ENCODE results near the gene NPC1.

The NPC1 gene

GRCh38 chr18:23572570-23572969, 13.7 kb downstream of the NPC1 start:
- no peaks in the 10 kb centered on the region for H3K27me3 ChIP-seq (ENCODE audit: control insufficient read depth in 1 of 2, insufficient read depth in 1 of 2, low read length in 2 of 2)
- H2BK15ac ChIP-seq (ENCODE audit: low read depth, poor library complexity, severe bottlenecking): no peak overlapping the region
- no peak for DNase-seq
- no peak overlapping the region for H4K91ac ChIP-seq (ENCODE audit: low read length)
- H2AFZ ChIP-seq (ENCODE audit: low read depth, low read length): no peak overlapping the region
- WGBS: 94% methylated on average over 4 of the region's 5 CpGs
- no peak overlapping the region for H2BK120ac ChIP-seq (ENCODE audit: low read depth, low read length)
- no peak overlapping the region for H3K23ac ChIP-seq (ENCODE audit: low read length in 2 of 2)
- no peaks in the 10 kb centered on the region for H3K9me3 ChIP-seq (ENCODE audit: control insufficient read depth, low read length)
- H2AK5ac ChIP-seq (ENCODE audit: low read length, severe bottlenecking): no peak overlapping the region
- peaks cover 6% of the 10 kb centered on the region for H3K4me1 ChIP-seq (ENCODE audit: control insufficient read depth, insufficient read depth, low read depth, low read length)
- H3K27ac ChIP-seq (ENCODE audit: low read length, poor library complexity, severe bottlenecking): no peak overlapping the region
- no peak overlapping the region for H3K4me3 ChIP-seq (ENCODE audit: insufficient read depth in 1 of 2, low read depth in 1 of 2, low read length in 2 of 2)
- no peak overlapping the region for H3K4ac ChIP-seq (ENCODE audit: low read depth in 1 of 2, low read length in 2 of 2)
- H4K8ac ChIP-seq (ENCODE audit: low read length): no peak overlapping the region
- no peak overlapping the region for H3K14ac ChIP-seq (ENCODE audit: low read length in 2 of 2)
- H3K4me2 ChIP-seq (ENCODE audit: low read length, poor library complexity, severe bottlenecking): no peak overlapping the region
- no peak overlapping the region for H2BK5ac ChIP-seq (ENCODE audit: low read depth, low read length, poor library complexity, severe bottlenecking)
- peaks cover 29% of the 10 kb centered on the region for H3K79me1 ChIP-seq (replicated peaks; ENCODE audit: low read length, poor library complexity, severe bottlenecking)
- H3K9ac ChIP-seq (ENCODE audit: low read length): peak overlapping the region; percentile 20
- no peak overlapping the region for H3K18ac ChIP-seq (ENCODE audit: low read depth in 1 of 2, low read length in 2 of 2)
- peak overlapping the region in 1 of 2 experiments; percentile 42 for H2BK12ac ChIP-seq (ENCODE audit: low read length in 2 of 2)
- H3K36me3 ChIP-seq (ENCODE audit: control insufficient read depth in 1 of 2, insufficient read depth in 2 of 2, low read depth in 1 of 2, low read length in 2 of 2): peaks cover 17 to 85% of the 10 kb centered on the region in 2 experiments

DNA sequence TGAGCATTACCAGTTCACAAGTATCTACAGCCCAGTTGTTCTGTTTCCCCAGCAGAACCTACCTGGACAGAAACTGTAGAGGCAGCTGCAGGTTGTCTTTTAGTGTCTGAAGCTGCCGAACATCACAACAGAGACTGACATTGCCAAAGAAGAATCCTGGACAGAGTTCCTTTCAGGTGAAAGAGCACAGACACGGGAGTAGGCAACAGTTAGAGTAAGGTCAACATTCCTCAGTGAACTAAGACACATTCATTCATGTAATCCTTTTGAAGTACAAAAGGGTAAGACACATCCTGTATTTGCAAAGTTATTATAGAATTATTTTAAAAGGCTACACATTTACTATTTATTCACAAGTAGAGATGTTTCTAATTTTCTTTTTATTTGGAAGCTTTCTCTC, 14.3 kb downstream of the NPC1 start:
- H2AK5ac ChIP-seq (ENCODE audit: low read length, severe bottlenecking): no peak overlapping the region
- peak overlapping the region in 1 of 2 experiments; percentile 59 for H2BK12ac ChIP-seq (ENCODE audit: low read length in 2 of 2)
- no peak overlapping the region for H3K23ac ChIP-seq (ENCODE audit: low read length in 2 of 2)
- peaks cover 6% of the 10 kb centered on the region for H3K4me1 ChIP-seq (ENCODE audit: control insufficient read depth, insufficient read depth, low read depth, low read length)
- no peak overlapping the region for H4K91ac ChIP-seq (ENCODE audit: low read length)
- H4K8ac ChIP-seq (ENCODE audit: low read length): no peak overlapping the region
- H3K4ac ChIP-seq (ENCODE audit: low read depth in 1 of 2, low read length in 2 of 2): no peak overlapping the region
- H3K79me1 ChIP-seq (replicated peaks; ENCODE audit: low read length, poor library complexity, severe bottlenecking): peaks cover 30% of the 10 kb centered on the region
- no peak overlapping the region for H3K18ac ChIP-seq (ENCODE audit: low read depth in 1 of 2, low read length in 2 of 2)
- no peak for DNase-seq
- 100% methylated on average over 1 of the region's 2 CpGs for WGBS
- no peak overlapping the region for H2BK15ac ChIP-seq (ENCODE audit: low read depth, poor library complexity, severe bottlenecking)
- peaks cover 17 to 90% of the 10 kb centered on the region in 2 experiments for H3K36me3 ChIP-seq (ENCODE audit: control insufficient read depth in 1 of 2, insufficient read depth in 2 of 2, low read depth in 1 of 2, low read length in 2 of 2)
- no peak overlapping the region for H3K4me2 ChIP-seq (ENCODE audit: low read length, poor library complexity, severe bottlenecking)
- H3K27me3 ChIP-seq (ENCODE audit: control insufficient read depth in 1 of 2, insufficient read depth in 1 of 2, low read length in 2 of 2): no peaks in the 10 kb centered on the region
- no peak overlapping the region for H3K14ac ChIP-seq (ENCODE audit: low read length in 2 of 2)
- no peak overlapping the region for H2BK5ac ChIP-seq (ENCODE audit: low read depth, low read length, poor library complexity, severe bottlenecking)
- no peak overlapping the region for H2AFZ ChIP-seq (ENCODE audit: low read depth, low read length)
- no peak overlapping the region for H3K4me3 ChIP-seq (ENCODE audit: insufficient read depth in 1 of 2, low read depth in 1 of 2, low read length in 2 of 2)
- H2BK120ac ChIP-seq (ENCODE audit: low read depth, low read length): no peak overlapping the region
- no peak overlapping the region for H3K27ac ChIP-seq (ENCODE audit: low read length, poor library complexity, severe bottlenecking)
- H3K9ac ChIP-seq (ENCODE audit: low read length): peak overlapping the region; percentile 20
- H3K9me3 ChIP-seq (ENCODE audit: control insufficient read depth, low read length): no peaks in the 10 kb centered on the region

DNA sequence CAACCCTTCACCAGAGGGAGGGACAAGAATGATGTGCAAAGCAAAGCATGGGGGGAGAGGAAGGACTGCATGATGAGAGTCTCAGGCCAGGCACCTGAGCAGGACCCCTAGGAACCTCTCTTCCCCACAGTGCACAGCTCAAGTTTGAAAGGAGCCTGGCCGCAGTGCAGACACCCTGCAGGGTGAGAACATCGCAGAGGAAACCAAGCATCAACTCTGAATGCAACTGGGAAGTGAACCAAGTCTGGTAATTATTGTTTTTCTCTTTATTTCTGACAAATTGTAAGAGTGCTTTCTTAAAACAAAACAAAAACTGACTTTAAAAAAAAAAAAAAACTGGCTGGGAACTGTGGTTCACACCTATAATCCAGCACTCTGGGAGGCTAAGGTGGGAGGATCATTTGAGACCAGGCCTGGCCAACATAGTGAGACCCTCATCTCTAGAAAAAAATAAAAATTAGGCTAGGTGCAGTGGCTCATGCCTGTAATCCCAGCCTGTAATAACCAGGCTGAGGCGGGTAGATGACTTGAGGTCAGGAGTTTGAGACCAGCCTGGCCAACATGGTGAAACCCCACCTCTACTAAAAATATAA, 15.3 kb downstream of the NPC1 start:
- no peak overlapping the region for H2AK5ac ChIP-seq (ENCODE audit: low read length, severe bottlenecking)
- H3K4me3 ChIP-seq (ENCODE audit: insufficient read depth in 1 of 2, low read depth in 1 of 2, low read length in 2 of 2): no peak overlapping the region
- H2BK5ac ChIP-seq (ENCODE audit: low read depth, low read length, poor library complexity, severe bottlenecking): no peak overlapping the region
- H3K23ac ChIP-seq (ENCODE audit: low read length in 2 of 2): no peak overlapping the region
- no peak for DNase-seq
- H3K9ac ChIP-seq (ENCODE audit: low read length): no peak overlapping the region
- H3K4ac ChIP-seq (ENCODE audit: low read depth in 1 of 2, low read length in 2 of 2): no peak overlapping the region
- peaks cover 30% of the 10 kb centered on the region for H3K79me1 ChIP-seq (replicated peaks; ENCODE audit: low read length, poor library complexity, severe bottlenecking)
- H3K36me3 ChIP-seq (ENCODE audit: control insufficient read depth in 1 of 2, insufficient read depth in 2 of 2, low read depth in 1 of 2, low read length in 2 of 2): peaks cover 17 to 96% of the 10 kb centered on the region in 2 experiments
- no peak overlapping the region for H4K91ac ChIP-seq (ENCODE audit: low read length)
- no peak overlapping the region for H3K4me2 ChIP-seq (ENCODE audit: low read length, poor library complexity, severe bottlenecking)
- no peak overlapping the region for H4K8ac ChIP-seq (ENCODE audit: low read length)
- H3K18ac ChIP-seq (ENCODE audit: low read depth in 1 of 2, low read length in 2 of 2): no peak overlapping the region
- no peaks in the 10 kb centered on the region for H3K9me3 ChIP-seq (ENCODE audit: control insufficient read depth, low read length)
- H3K4me1 ChIP-seq (ENCODE audit: control insufficient read depth, insufficient read depth, low read depth, low read length): peaks cover 7% of the 10 kb centered on the region
- no peak overlapping the region for H2BK12ac ChIP-seq (ENCODE audit: low read length in 2 of 2)
- no peak overlapping the region for H2BK120ac ChIP-seq (ENCODE audit: low read depth, low read length)
- no peak overlapping the region for H2BK15ac ChIP-seq (ENCODE audit: low read depth, poor library complexity, severe bottlenecking)
- H3K14ac ChIP-seq (ENCODE audit: low read length in 2 of 2): peak overlapping the region in 1 of 2 experiments; percentile 27
- H3K27ac ChIP-seq (ENCODE audit: low read length, poor library complexity, severe bottlenecking): no peak overlapping the region
- H3K27me3 ChIP-seq (ENCODE audit: control insufficient read depth in 1 of 2, insufficient read depth in 1 of 2, low read length in 2 of 2): no peaks in the 10 kb centered on the region
- WGBS: no CpG with 5 or more reads among the region's 3 CpGs
- H2AFZ ChIP-seq (ENCODE audit: low read depth, low read length): no peak overlapping the region

DNA sequence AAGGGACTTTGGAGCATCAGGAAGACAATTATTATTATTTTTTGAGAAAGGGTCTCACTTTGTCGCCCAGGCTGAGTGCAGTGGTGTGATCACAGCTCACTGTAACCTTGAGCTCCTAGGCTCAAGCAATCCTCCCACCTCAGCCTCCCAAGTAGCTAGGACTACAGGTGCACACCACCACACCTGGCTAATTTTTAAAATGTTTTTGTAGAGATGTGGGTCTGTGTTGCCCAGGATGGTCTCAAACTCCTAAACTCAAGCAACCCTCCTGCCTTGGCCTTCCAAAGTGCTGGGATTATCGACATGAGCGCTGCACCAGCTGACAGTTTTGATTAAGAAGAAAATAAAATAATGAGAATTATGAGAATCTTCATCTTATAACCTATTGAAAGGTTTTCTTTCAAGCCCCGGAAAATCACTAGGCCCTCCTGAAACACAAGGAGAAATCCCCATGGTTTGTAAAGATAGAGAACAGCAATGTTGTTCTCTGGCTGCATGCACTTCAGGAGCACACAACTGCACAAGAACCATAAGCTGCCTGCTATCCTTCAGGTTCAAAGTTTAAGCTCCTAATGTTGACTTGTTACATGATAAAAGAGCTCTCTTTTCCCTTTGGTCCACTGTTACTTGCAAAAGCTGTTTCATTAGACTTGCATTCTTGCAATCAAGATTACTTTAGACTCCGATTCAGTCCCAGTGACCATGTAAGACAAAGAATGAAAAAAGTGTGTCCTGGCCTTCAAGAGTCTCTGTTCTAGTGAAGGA, 16.8 kb downstream of the NPC1 start:
- WGBS: 100% methylated on average over 3 of the region's 5 CpGs
- Histone ChIP-seq H2AK5ac (ENCODE audit: low read length, severe bottlenecking) (no peak overlapping the region), H2AFZ (ENCODE audit: low read depth, low read length) (no peak overlapping the region), H2BK15ac (ENCODE audit: low read depth, poor library complexity, severe bottlenecking) (no peak overlapping the region), H3K27ac (ENCODE audit: low read length, poor library complexity, severe bottlenecking) (no peak overlapping the region), H3K79me1 (replicated peaks; ENCODE audit: low read length, poor library complexity, severe bottlenecking) (peaks cover 28% of the 10 kb centered on the region), H3K4me2 (ENCODE audit: low read length, poor library complexity, severe bottlenecking) (no peak overlapping the region), H2BK5ac (ENCODE audit: low read depth, low read length, poor library complexity, severe bottlenecking) (no peak overlapping the region), H3K27me3 (ENCODE audit: control insufficient read depth in 1 of 2, insufficient read depth in 1 of 2, low read length in 2 of 2) (no peaks in the 10 kb centered on the region), H3K23ac (ENCODE audit: low read length in 2 of 2) (no peak overlapping the region), H3K36me3 (ENCODE audit: control insufficient read depth in 1 of 2, insufficient read depth in 2 of 2, low read depth in 1 of 2, low read length in 2 of 2) (peaks cover 12 to 97% of the 10 kb centered on the region in 2 experiments), H3K18ac (ENCODE audit: low read depth in 1 of 2, low read length in 2 of 2) (no peak overlapping the region), H3K9me3 (ENCODE audit: control insufficient read depth, low read length) (no peaks in the 10 kb centered on the region), H4K8ac (ENCODE audit: low read length) (no peak overlapping the region), H3K14ac (ENCODE audit: low read length in 2 of 2) (no peak overlapping the region), H4K91ac (ENCODE audit: low read length) (no peak overlapping the region), H2BK120ac (ENCODE audit: low read depth, low read length) (no peak overlapping the region), H2BK12ac (ENCODE audit: low read length in 2 of 2) (no peak overlapping the region), H3K4me3 (ENCODE audit: insufficient read depth in 1 of 2, low read depth in 1 of 2, low read length in 2 of 2) (no peak overlapping the region), H3K4me1 (ENCODE audit: control insufficient read depth, insufficient read depth, low read depth, low read length) (peaks cover 5% of the 10 kb centered on the region), H3K4ac (ENCODE audit: low read depth in 1 of 2, low read length in 2 of 2) (no peak overlapping the region), H3K9ac (ENCODE audit: low read length) (peak overlapping the region; percentile 2)
- DNase-seq: no peak
